DND-41 (cell line): Measurements from ENCODE around the gene BCR.

Experiments
- ATAC-seq: fragments of 200-7000 bp; cut with Tn5 transposase; 3 replicates; pipeline ENCODE4 v1.9.1; 2021; ENCODE audit warnings: low read depth; ENCODE audit not compliant: insufficient read depth
- DNase-seq: peaks from one replicate; pipeline ENCODE4 v3.0.0-alpha.2; 2020
- H2AFZ ChIP-seq: 2 replicates; pipeline ENCODE4 v1.6.0; 2012; ENCODE audit warnings: low read depth, low read length
- H3K27ac ChIP-seq: 2 replicates; pipeline ENCODE4 v1.5.1; 2012; ENCODE audit warnings: low read length, inconsistent platforms
- H3K27me3 ChIP-seq: fragments of 200-600 bp; sonication (generic); 2 replicates; pipeline ENCODE4 v1.6.0; 2012; ENCODE audit warnings: low read length, mild to moderate bottlenecking, inconsistent platforms; ENCODE audit not compliant: insufficient read depth, poor library complexity
- H3K36me3 ChIP-seq: 2 replicates; pipeline ENCODE4 v1.5.1; 2012; ENCODE audit warnings: low read length, inconsistent platforms; ENCODE audit not compliant: insufficient read depth
- H3K4me1 ChIP-seq: 2 replicates; pipeline ENCODE4 v1.5.1; 2012; ENCODE audit warnings: mild to moderate bottlenecking, low read length; ENCODE audit not compliant: insufficient read depth
- H3K4me2 ChIP-seq: 2 replicates; pipeline ENCODE4 v1.6.0; 2012; ENCODE audit warnings: mild to moderate bottlenecking, moderate library complexity, low read length, inconsistent platforms; ENCODE audit not compliant: insufficient read depth
- H3K4me3 ChIP-seq, 2 experiments: fragments of 200-600 bp in 1 of 2; shearing (Covaris generic) in 1 of 2; 2 replicates each; pipeline ENCODE4 v1.5.1; 2012 to 2016; ENCODE audit warnings: inconsistent platforms in 2 of 2, low read length in 2 of 2, mild to moderate bottlenecking in 2 of 2, low read depth in 1 of 2, moderate library complexity in 1 of 2
- H3K79me2 ChIP-seq: 2 replicates; pipeline ENCODE4 v1.6.0; 2012; ENCODE audit warnings: low read length, inconsistent platforms; ENCODE audit not compliant: insufficient read depth
- H3K9ac ChIP-seq: 2 replicates; pipeline ENCODE4 v1.6.0; 2012; ENCODE audit warnings: low read depth, mild to moderate bottlenecking, inconsistent platforms, low read length, moderate library complexity
- H3K9me3 ChIP-seq: 2 replicates; pipeline ENCODE4 v1.5.1; 2012; ENCODE audit warnings: low read length, moderate library complexity, mild to moderate bottlenecking, inconsistent platforms; ENCODE audit not compliant: insufficient read depth, severe bottlenecking
- H4K20me1 ChIP-seq: 2 replicates; pipeline ENCODE4 v1.6.0; 2012; ENCODE audit warnings: low read length; ENCODE audit not compliant: insufficient read depth
- EZH2 ChIP-seq: IDR thresholded peaks from 3 replicates; pipeline ENCODE4 v1.6.1; 2012; ENCODE audit warnings: borderline replicate concordance, low read depth, mild to moderate bottlenecking, moderate library complexity, low read length, inconsistent platforms; ENCODE audit not compliant: severe bottlenecking
- TF ChIP-seq, protein P1 (sequence below): IDR thresholded peaks from 2 replicates; pipeline ENCODE4 v1.5.1; 2012; ENCODE audit warnings: borderline replicate concordance, low read length, moderate library complexity, mild to moderate bottlenecking; ENCODE audit not compliant: poor library complexity, severe bottlenecking; ENCODE audit errors: extremely low read depth

Gene BCR

DNA sequence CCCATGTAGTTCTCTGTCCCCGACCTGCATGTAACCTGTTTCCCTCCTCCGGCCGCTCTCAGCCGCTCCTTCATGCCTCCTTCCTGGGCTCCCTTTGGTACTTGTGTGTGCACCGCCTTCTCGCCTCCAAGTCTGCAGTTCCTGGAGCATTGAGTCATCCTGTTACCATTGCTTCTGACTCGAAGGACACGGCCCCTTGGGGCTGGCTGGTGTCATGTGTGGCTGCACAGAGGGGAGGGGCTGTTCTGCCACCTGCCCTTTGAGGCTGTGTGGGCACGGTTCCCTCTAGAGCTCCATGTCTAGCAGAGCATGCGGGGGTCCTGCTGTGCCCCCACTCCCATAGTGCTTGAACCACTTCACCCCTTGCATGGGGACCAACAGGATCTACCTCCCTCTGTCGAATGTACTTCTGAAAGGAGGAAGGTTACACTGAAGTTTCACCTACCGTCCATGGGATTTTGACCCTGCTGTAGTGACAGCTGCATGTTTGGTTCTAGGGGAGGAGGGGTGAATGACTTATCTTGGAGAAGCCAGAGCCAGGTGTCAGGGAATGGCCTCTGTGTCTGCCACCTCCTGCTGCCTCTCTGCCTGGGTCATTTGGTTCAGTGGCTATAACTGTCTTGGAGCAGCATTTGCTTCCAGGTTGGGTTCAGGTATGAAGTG is 39.6 kb downstream of the BCR start:
- TF ChIP-seq, protein P1, sequence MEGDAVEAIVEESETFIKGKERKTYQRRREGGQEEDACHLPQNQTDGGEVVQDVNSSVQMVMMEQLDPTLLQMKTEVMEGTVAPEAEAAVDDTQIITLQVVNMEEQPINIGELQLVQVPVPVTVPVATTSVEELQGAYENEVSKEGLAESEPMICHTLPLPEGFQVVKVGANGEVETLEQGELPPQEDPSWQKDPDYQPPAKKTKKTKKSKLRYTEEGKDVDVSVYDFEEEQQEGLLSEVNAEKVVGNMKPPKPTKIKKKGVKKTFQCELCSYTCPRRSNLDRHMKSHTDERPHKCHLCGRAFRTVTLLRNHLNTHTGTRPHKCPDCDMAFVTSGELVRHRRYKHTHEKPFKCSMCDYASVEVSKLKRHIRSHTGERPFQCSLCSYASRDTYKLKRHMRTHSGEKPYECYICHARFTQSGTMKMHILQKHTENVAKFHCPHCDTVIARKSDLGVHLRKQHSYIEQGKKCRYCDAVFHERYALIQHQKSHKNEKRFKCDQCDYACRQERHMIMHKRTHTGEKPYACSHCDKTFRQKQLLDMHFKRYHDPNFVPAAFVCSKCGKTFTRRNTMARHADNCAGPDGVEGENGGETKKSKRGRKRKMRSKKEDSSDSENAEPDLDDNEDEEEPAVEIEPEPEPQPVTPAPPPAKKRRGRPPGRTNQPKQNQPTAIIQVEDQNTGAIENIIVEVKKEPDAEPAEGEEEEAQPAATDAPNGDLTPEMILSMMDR, result peak; percentile 31
- no peak for TF ChIP-seq EZH2
- Histone ChIP-seq H3K36me3 (no peaks in the 10 kb centered on the region), H4K20me1 (peaks cover 24% of the 10 kb centered on the region; the same call in 1 of the 2 replicates), H3K9ac (peak overlapping the region; percentile 62), H2AFZ (no peak overlapping the region), H3K27me3 (no peaks in the 10 kb centered on the region), H3K27ac (peak overlapping the region; percentile 93), H3K4me1 (peaks cover 99% of the 10 kb centered on the region), H3K4me3 (peak overlapping the region in 1 of 2 experiments; percentile 51; a peak in 2 of 4 replicates), H3K4me2 (peak overlapping the region; percentile 70), H3K79me2 (peaks cover 92% of the 10 kb centered on the region), H3K9me3 (no peaks in the 10 kb centered on the region)
- DNase-seq, result peak; percentile 89
- ATAC-seq, result peak; percentile 79

DNA sequence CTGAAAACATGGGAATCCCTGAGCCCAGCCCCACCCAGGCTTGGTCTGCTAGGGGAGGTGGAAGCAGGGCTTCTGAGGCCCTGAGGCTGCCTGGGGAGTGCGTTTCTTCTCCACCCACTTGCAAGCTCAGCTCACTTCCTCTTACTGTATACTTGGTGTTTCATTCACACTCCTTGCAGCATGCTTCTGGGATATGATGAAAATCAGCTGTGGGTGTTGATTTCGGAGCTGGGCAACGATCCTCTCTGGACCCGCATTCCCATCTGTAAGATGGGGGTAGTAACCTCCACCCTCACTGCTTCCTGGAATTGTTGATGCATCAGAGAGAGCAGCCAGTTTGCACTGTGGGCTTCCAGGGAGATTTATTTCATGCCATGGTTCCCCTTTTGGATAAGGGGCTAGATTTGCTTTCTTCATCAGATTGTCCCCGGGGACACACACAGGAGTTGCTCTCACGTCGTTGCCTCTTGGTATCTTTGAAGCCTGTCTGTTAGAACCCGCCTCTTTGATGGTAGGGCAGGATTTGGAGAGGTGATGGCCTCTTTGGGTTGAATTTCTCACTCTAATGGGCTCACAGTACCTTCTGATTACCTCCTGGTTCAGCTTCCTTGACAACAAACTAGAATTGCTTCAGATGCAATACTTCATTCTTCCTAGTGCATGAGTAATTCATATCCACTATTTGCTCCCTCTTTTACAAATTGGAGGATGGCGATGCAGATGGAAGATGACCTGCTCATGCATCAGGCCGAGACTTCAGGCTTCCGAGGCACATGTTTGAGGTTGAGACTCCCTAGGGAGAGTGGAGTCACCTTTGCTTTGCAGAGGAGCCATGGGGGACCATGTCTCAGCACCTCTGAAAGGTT is 40.4 kb downstream of the BCR start:
- peak overlapping the region in 1 of 2 experiments; percentile 51; a peak in 1 of 4 replicates for H3K4me3 ChIP-seq

GRCh38 chr22:23221351-23221804 is 41.1 kb downstream of the BCR start:
- Histone ChIP-seq H3K27me3 (no peaks in the 10 kb centered on the region), H3K27ac (peak overlapping the region; percentile 93), H3K4me3 (no peak overlapping the region), H3K4me2 (0 out of 2 replicates have a peak overlapping the region, but pooled peaks have one; percentile 70), H3K9ac (0 out of 2 replicates have a peak overlapping the region, but pooled peaks have one; percentile 62), H3K79me2 (peaks cover 92% of the 10 kb centered on the region), H2AFZ (no peak overlapping the region), H3K9me3 (no peaks in the 10 kb centered on the region), H4K20me1 (peaks cover 24% of the 10 kb centered on the region; the same call in 1 of the 2 replicates), H3K36me3 (no peaks in the 10 kb centered on the region), H3K4me1 (peaks cover 99% of the 10 kb centered on the region)
- no peak for DNase-seq
- TF ChIP-seq, protein P1, result no peak
- TF ChIP-seq EZH2, result no peak
- no peak for ATAC-seq

More for the DNA sequence above, 40.4 kb downstream of the BCR start:
- Histone ChIP-seq H2AFZ (no peak overlapping the region), H3K4me1 (peaks cover 99% of the 10 kb centered on the region), H3K4me2 (peak overlapping the region; percentile 70), H3K9me3 (no peaks in the 10 kb centered on the region), H3K9ac (peak overlapping the region; percentile 62), H3K79me2 (peaks cover 92% of the 10 kb centered on the region), H3K27me3 (no peaks in the 10 kb centered on the region), H4K20me1 (peaks cover 24% of the 10 kb centered on the region; the same call in 1 of the 2 replicates), H3K36me3 (no peaks in the 10 kb centered on the region), H3K27ac (peak overlapping the region; percentile 93)
- DNase-seq (peak; percentile 63), ATAC-seq (peak; percentile 48)
- TF ChIP-seq, protein P1, result no peak
- no peak for TF ChIP-seq EZH2
